Ectodermal cell (in vitro differentiated cells): ENCODE results near the gene KLHL1.

Experiments
- H3K27ac ChIP-seq: 2 replicates; pipeline ENCODE4 v1.7.0; 2013; ENCODE audit warnings: mild to moderate bottlenecking, low read depth, low read length; ENCODE audit not compliant: insufficient read depth, poor library complexity, severe bottlenecking
- H3K27me3 ChIP-seq: 2 replicates; pipeline ENCODE4 v1.7.0; 2013; ENCODE audit warnings: mild to moderate bottlenecking, low read length; ENCODE audit not compliant: insufficient read depth, control insufficient read depth, poor library complexity, severe bottlenecking
- H3K36me3 ChIP-seq: one replicate; pipeline ENCODE4 v1.7.0; 2013; ENCODE audit warnings: low read length; ENCODE audit not compliant: control insufficient read depth, insufficient read depth
- H3K4me1 ChIP-seq: one replicate; pipeline ENCODE4 v1.7.0; 2013; ENCODE audit warnings: low read length; ENCODE audit not compliant: control insufficient read depth, insufficient read depth
- H3K4me3 ChIP-seq: 2 replicates; pipeline ENCODE4 v1.7.0; 2013; ENCODE audit warnings: low read depth, low read length, control low read depth; ENCODE audit not compliant: insufficient read depth
- H3K9me3 ChIP-seq: 2 replicates; pipeline ENCODE4 v1.7.0; 2013; ENCODE audit warnings: mild to moderate bottlenecking, low read length, moderate library complexity; ENCODE audit not compliant: control insufficient read depth
- WGBS, 2 experiments: methylation state at CpG; one replicate each; pipeline ENCODE4 v1.1.7; 2013; ENCODE audit warnings: missing lambda C conversion rate in 2 of 2; 5-methylcytosine and 5-hydroxymethylcytosine counted together

The KLHL1 gene

GRCh38 chr13:69904784-69905183 lies 203.5 kb downstream of the KLHL1 start:
- no peaks in the 10 kb centered on the region for H3K9me3 ChIP-seq
- H3K4me3 ChIP-seq = no peak overlapping the region
- no peaks in the 10 kb centered on the region for H3K27me3 ChIP-seq
- H3K36me3 ChIP-seq = no peaks in the 10 kb centered on the region
- no peak overlapping the region for H3K27ac ChIP-seq
- no peaks in the 10 kb centered on the region for H3K4me1 ChIP-seq

- Histone ChIP-seq H3K27me3 (no peaks in the 10 kb centered on the region), H3K36me3 (no peaks in the 10 kb centered on the region), H3K27ac (no peak overlapping the region), H3K4me1 (no peaks in the 10 kb centered on the region), H3K4me3 (no peak overlapping the region), H3K9me3 (no peaks in the 10 kb centered on the region)
- WGBS, 2 experiments = 92 to 95% methylated on average over 2 of the region's 2 CpGs
These were observed 205.2 kb downstream of the KLHL1 start for GRCh38 chr13:69903081-69903480.

- H3K4me3 ChIP-seq = no peak overlapping the region
- WGBS, 2 experiments = 90 to 100% methylated on average over 1 of the region's 1 CpG
- H3K4me1 ChIP-seq = no peaks in the 10 kb centered on the region
These were observed 225.8 kb downstream of the KLHL1 start for GRCh38 chr13:69882451-69882850.

GRCh38 chr13:69879936-69880335 lies 228.3 kb downstream of the KLHL1 start:
- no CpG with 5 or more reads among the region's 1 CpG for WGBS, 2 experiments
- H3K36me3 ChIP-seq = no peaks in the 10 kb centered on the region
- no peaks in the 10 kb centered on the region for H3K4me1 ChIP-seq
- H3K9me3 ChIP-seq = no peaks in the 10 kb centered on the region
- H3K4me3 ChIP-seq = no peak overlapping the region
- H3K27ac ChIP-seq = no peak overlapping the region
- H3K27me3 ChIP-seq = no peaks in the 10 kb centered on the region

More at GRCh38 chr13:69882451-69882850, 225.8 kb downstream of the KLHL1 start:
- Histone ChIP-seq H3K27me3 (no peaks in the 10 kb centered on the region), H3K9me3 (no peaks in the 10 kb centered on the region), H3K36me3 (no peaks in the 10 kb centered on the region), H3K27ac (no peak overlapping the region)

- no peaks in the 10 kb centered on the region for H3K36me3 ChIP-seq
- no peaks in the 10 kb centered on the region for H3K4me1 ChIP-seq
- 82 to 93% methylated on average over 4 of the region's 4 CpGs for WGBS, 2 experiments
- no peaks in the 10 kb centered on the region for H3K27me3 ChIP-seq
- H3K27ac ChIP-seq = no peak overlapping the region
- H3K4me3 ChIP-seq = no peak overlapping the region
- H3K9me3 ChIP-seq = no peaks in the 10 kb centered on the region
These were observed 235.8 kb downstream of the KLHL1 start for GRCh38 chr13:69872321-69873047.

- WGBS, 2 experiments = 87 to 93% methylated on average over 2 to 3 of the region's 4 CpGs
- Histone ChIP-seq H3K27ac (no peak overlapping the region), H3K4me3 (no peak overlapping the region), H3K4me1 (no peaks in the 10 kb centered on the region), H3K36me3 (no peaks in the 10 kb centered on the region), H3K9me3 (no peaks in the 10 kb centered on the region), H3K27me3 (no peaks in the 10 kb centered on the region)
These were observed 241.7 kb downstream of the KLHL1 start for GRCh38 chr13:69866555-69866954.

- no peaks in the 10 kb centered on the region for H3K36me3 ChIP-seq
- no peak overlapping the region for H3K4me3 ChIP-seq
- no peaks in the 10 kb centered on the region for H3K4me1 ChIP-seq
- no peak overlapping the region for H3K27ac ChIP-seq
- no peaks in the 10 kb centered on the region for H3K27me3 ChIP-seq
- WGBS, 2 experiments = 2% methylated on average over 2 of the region's 4 CpGs
- H3K9me3 ChIP-seq = no peaks in the 10 kb centered on the region
These were observed 250.9 kb downstream of the KLHL1 start for GRCh38 chr13:69857183-69857821.

- Histone ChIP-seq H3K4me3 (no peak overlapping the region), H3K9me3 (no peaks in the 10 kb centered on the region), H3K27me3 (no peaks in the 10 kb centered on the region), H3K4me1 (no peaks in the 10 kb centered on the region), H3K36me3 (no peaks in the 10 kb centered on the region), H3K27ac (no peak overlapping the region)
- 30 to 38% methylated on average over 3 of the region's 3 CpGs for WGBS, 2 experiments
These were observed 251.9 kb downstream of the KLHL1 start for GRCh38 chr13:69856331-69856730.

GRCh38 chr13:69828527-69828926 lies 279.7 kb downstream of the KLHL1 start:
- H3K27ac ChIP-seq = no peak overlapping the region
- H3K27me3 ChIP-seq = no peaks in the 10 kb centered on the region
- no peaks in the 10 kb centered on the region for H3K36me3 ChIP-seq
- H3K4me1 ChIP-seq = no peaks in the 10 kb centered on the region
- H3K4me3 ChIP-seq = no peak overlapping the region
- 91 to 94% methylated on average over 2 of the region's 2 CpGs for WGBS, 2 experiments
- H3K9me3 ChIP-seq = no peaks in the 10 kb centered on the region

GRCh38 chr13:69820180-69820579 lies 288.1 kb downstream of the KLHL1 start:
- Histone ChIP-seq H3K36me3 (no peaks in the 10 kb centered on the region), H3K4me3 (no peak overlapping the region), H3K4me1 (no peaks in the 10 kb centered on the region), H3K27ac (no peak overlapping the region), H3K27me3 (no peaks in the 10 kb centered on the region), H3K9me3 (no peaks in the 10 kb centered on the region)
- WGBS, 2 experiments = 95 to 99% methylated on average over 5 to 6 of the region's 6 CpGs
